Cerebellar cortex (tissue), 1 donor: ENCODE data around the gene PDLIM3.
"Not testable (repeated sequence)": the region's sequence is repeated elsewhere in the genome, so short reads cannot be mapped to it uniquely, and the experiment has no call there.

Experiments
- DNase-seq: peaks from one replicate; pipeline ENCODE4 v3.0.0-alpha.2; 2015; ENCODE audit warnings: low spot score

PDLIM3 gene

GRCh38 chr4:185552254-185552653 lies 16.9 kb upstream of the PDLIM3 start:
- no peak for DNase-seq

GRCh38 chr4:185550933-185551332 lies 15.6 kb upstream of the PDLIM3 start:
- peak; percentile 77 for DNase-seq

- DNase-seq: no peak
Measured at GRCh38 chr4:185549095-185549639, 13.9 kb upstream of the PDLIM3 start.

- no peak for DNase-seq
Measured at GRCh38 chr4:185548587-185548986, 13.3 kb upstream of the PDLIM3 start.

- DNase-seq: no peak
Measured at GRCh38 chr4:185546335-185546734, 11.0 kb upstream of the PDLIM3 start.

- no peak for DNase-seq
Measured at GRCh38 chr4:185542626-185543315, 7.5 kb upstream of the PDLIM3 start.

GRCh38 chr4:185541251-185541727 lies 6.0 kb upstream of the PDLIM3 start:
- no peak for DNase-seq

GRCh38 chr4:185540487-185541120 lies 5.3 kb upstream of the PDLIM3 start:
- no peak for DNase-seq

- DNase-seq: no peak
Measured at GRCh38 chr4:185540040-185540439, 4.7 kb upstream of the PDLIM3 start.

GRCh38 chr4:185538806-185539205 lies 3.5 kb upstream of the PDLIM3 start:
- no peak for DNase-seq

- DNase-seq: peak; percentile 25
Measured at GRCh38 chr4:185536411-185536709, 1.1 kb upstream of the PDLIM3 start.

- no peak for DNase-seq
Measured at GRCh38 chr4:185535612-185536410, 504 bp upstream of the PDLIM3 start.

- no peak for DNase-seq
Measured at GRCh38 chr4:185534511-185534865, 819 bp downstream of the PDLIM3 start.

- DNase-seq: no peak
Measured at GRCh38 chr4:185532795-185533324, 2.4 kb downstream of the PDLIM3 start.

- no peak for DNase-seq
Measured at GRCh38 chr4:185532293-185532692, 3.0 kb downstream of the PDLIM3 start.

GRCh38 chr4:185531654-185532053 lies 3.7 kb downstream of the PDLIM3 start:
- not testable (repeated sequence) for DNase-seq

GRCh38 chr4:185529413-185529812 lies 5.9 kb downstream of the PDLIM3 start:
- DNase-seq: no peak

- no peak for DNase-seq
Measured at GRCh38 chr4:185524888-185525863, 10.1 kb downstream of the PDLIM3 start.

- no peak for DNase-seq
Measured at GRCh38 chr4:185523862-185524261, 11.4 kb downstream of the PDLIM3 start.

- DNase-seq: no peak
Measured at GRCh38 chr4:185522451-185522850, 12.9 kb downstream of the PDLIM3 start.

- DNase-seq: no peak
Measured at GRCh38 chr4:185520119-185520518, 15.2 kb downstream of the PDLIM3 start.
